SKM-1 treated with dmso at 0.1 percent for 144 hours (cell line): ENCODE results near the gene MT1A.
A peak's percentile ranks its signal among the peaks of the same experiment; 100 is the strongest.
"Not testable (repeated sequence)": the region's sequence is repeated elsewhere in the genome, so short reads cannot be mapped to it uniquely, and the experiment has no call there.

ENCODE experiments used
- DNase-seq: peaks from one replicate; lab custom pipeline; 2025; ENCODE audit not compliant: unreplicated experiment; lab: John Stamatoyannopoulos, UW

MT1A gene

DNA sequence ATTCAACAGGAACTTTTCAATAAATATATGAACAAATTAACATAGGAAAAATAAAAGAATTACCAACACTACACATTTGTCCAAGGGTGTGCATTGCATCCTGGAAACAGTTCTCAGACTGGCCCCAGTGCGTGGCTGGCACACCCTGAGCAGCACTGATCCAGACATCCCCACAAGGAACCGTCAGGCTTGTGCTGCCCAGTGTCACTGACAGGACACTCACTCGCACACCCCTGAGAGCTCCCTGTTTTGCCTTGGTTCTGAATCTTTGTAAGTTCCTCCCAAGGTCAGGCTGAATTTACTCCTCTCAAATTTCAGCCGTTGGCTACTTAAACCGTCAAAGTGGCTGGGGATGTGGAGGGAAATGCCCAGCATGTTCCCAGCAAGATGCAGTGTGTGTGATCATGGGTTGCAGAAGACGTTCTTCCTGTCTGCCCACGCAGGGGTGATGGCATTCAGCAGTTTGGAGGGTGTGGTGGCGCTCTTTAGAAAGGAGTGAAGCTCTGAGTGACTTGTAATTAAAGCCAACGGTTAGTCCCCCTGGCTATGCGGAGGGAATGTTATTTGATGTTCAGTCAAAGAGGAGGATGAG lies 28.4 kb upstream of the MT1A start:
- no peak for DNase-seq

DNA sequence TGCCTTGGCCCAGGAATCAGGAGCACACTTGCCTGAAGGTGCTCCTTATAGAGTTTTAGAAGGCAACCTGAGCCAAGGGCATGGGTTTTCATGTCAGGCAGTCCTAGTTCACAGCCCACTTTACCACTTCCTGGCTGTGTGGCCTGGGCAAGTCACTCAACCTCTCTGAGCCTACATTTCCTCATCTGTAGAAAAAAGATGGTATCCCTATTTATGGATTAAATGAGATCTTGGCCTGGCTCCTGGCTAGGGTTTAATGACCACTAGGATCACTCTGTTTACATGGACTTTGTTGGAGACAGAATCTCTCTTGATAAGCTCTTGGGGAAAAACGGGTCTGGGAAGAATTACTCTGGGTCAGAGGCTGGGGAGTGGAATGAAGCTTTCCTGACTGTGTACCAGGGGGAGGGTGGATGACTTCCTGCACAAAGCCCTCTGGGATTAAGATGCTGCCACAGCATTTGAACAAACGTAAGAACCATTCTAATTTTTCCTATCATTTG lies 27.8 kb upstream of the MT1A start:
- no peak for DNase-seq

DNA sequence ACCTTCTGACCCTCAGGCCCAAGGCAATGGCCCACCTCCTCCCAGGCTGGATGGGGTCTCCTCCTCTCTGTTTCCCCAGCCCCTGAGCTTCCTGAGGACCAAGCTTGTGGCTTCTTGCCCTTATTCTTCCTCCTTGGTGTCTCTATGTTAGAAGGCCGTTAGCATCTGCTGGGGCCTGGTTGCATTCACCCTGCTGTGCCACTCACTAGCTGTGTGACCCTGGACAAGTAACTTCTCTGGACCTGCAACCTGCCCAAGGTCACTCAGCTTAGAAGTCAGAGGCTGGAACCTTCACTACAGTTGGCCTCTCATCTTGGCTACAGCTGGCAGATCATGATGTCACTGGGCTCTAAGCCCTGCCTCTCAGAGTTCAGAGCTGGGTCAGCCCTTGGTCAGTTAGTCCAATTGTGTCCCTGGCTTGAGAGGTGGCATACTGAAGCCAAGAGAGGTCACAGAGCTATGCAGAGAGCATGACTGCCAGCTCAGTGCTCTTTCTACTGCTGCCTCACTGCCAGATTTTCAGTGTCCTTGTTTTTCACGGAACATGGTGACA lies 27.1 kb upstream of the MT1A start:
- no peak for DNase-seq

DNA sequence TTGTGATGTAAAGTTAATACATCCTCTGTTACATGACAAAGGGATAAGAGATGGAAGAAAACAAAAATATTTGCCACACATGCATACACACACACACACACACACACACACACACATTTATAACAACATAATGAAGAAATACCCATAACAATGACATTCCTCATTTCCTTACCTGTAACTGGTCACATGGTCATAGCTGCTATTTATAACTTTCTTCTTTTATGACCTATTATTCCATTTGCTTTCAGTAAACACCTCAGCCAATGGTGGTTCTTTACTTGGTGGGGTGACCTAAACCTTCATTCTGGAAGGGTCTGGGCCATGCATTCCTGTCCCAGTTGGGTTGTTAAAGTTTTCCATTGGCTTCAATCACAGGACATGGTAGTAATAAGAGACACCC lies 24.8 kb upstream of the MT1A start:
- DNase-seq = no peak

DNA sequence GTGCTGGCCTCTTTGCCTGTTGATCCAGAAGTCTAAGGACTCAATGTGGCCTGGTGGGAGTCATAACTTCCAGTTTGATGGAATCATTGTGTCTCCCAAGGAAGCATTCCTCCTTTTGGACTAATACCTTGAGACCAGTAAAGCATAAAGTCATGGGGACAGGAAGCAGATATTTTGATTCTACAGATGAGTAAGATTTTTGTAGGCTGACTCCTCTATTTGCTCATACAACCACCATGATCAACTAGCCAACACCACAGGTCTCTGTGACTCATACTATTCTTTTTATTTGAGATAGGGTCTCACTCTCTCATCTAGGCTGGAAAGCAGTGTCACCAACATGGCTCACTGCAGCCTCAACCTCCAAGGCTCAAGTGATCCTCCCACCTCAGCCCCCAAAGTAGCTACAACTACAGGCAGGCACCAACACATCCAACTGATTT lies 23.9 kb upstream of the MT1A start:
- DNase-seq = no peak

DNA sequence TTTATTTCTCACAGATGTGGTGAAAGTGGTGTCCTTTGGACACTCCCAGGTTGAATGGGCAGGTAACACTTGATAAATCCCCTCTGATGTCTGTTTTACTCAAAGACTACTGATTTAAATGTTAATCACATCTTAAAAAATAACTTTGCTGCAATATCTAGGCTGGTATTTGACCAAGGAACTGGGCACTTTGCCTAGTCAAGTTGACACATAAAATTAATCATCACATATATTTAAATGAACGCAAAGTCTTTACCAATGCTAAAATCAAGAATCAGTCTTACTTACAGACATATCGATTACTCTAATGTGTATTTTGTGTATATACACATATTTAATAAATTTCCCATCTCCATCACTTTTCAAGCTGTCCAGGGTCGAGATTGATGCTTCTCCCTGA lies 23.1 kb upstream of the MT1A start:
- no peak for DNase-seq

DNA sequence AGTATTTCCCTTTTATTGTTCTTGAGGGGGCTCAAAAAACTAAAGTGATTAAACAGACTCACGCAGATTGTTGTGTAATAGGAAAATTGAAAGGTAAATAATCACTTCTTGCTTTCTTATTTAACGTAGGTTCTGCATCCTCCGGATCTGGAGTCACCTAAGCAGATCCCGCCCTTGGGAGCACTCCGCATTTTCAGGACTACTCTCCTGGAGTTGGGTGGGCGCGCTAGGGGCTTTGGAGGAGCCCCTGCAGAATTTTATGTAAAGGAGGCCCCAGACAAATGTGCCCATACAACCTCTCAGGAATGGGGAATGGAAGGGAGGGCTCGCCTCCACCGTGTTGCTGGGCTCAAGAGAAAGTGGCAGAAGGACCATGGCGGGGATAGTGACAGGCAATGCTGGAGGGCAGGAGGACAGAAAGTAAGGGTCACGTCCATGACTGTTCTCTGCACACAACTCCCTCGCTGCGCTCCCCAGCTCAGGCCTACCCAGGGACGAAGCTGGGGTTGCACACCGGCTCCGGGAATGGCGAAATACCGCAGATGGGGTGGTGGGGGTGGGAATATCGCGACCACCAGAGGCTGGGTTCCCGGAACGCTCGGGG lies 21.8 kb upstream of the MT1A start:
- DNase-seq = no peak

DNA sequence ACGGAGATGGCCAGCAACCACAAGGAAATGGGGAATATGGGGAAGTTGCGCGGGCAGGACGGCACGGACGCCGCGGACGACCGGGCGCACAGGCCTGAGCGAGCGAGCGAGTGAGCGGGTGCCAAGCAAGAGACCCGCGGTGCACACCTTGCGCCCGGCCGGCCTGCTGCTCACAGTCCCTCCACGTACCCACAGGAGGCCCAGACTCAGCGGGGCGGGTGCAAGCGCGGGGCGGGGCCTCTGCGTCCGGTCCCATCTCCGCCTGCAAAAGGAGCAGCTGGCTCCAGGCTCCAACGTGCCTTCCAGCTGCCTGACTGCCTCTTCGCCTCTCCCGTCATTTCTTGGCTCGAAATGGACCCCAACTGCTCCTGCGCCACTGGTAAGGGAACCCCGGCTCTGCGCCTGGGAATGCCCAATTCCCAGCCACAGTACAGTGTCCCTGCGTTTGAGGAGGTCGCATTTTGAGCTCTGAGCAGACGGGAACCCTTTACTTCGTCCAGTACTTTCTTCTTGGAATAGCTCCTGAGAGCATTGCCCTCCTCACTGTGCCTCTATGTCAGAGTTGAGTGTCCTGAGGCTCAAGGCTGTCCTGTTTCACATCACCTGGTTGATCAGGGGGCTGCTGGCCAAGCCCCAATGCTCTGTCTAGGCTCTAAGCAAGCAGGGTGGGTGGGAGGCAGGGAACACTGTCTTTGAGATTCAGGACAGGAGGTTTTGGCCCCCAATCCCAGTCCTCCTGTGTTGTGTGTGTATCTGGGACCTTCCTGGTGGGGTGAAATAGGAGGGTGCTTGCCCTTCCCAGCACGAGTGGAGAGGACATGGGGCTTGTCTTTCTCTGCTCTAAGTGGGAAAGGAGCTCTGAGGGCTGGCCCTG lies 21.0 kb upstream of the MT1A start:
- DNase-seq = no peak

DNA sequence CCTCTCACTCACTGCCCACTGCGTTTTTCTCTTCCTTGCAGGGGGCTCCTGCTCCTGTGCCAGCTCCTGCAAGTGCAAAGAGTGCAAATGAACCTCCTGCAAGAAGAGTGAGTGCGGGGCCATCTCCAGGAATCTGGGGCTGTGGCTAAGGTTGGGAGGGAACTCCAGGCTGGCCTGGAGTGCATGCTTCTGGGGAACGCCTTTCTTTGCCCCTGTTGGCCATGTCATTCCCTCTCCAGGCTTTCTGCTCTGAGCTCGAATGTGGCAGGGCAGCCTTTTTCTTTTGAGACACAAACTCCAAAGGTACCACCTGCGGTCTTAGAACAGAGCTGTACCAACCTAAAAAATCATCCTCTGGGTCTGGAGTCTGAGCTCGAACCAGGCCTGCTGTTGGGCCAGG lies 20.3 kb upstream of the MT1A start:
- DNase-seq = no peak

DNA sequence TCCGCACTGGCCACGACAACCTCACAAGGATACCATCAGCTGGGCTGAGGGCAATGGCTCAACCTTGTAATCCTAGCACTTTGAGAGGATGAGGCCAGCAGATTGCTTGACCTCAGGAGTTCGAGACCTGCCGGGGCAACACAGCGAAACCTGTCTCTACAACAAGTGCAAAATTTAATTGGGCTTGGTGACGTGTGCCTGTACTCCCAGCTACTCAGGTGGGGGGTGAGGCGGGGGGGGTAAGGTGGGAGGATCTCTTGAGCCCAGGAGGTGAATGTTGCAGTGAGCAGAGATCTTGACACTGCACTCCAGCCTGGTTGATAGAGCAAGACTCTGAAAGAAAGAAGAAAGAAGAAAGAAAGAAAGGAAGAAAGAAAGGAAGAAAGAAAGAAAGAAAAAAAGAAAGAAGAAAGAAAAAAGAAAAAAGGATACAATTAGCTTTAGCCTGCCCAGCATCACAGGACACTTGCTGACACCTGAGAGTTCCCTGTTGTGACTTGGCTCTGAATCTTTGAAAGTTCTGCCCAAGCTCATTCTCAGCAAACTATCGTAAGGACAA lies 18.0 kb upstream of the MT1A start:
- DNase-seq = no peak

DNA sequence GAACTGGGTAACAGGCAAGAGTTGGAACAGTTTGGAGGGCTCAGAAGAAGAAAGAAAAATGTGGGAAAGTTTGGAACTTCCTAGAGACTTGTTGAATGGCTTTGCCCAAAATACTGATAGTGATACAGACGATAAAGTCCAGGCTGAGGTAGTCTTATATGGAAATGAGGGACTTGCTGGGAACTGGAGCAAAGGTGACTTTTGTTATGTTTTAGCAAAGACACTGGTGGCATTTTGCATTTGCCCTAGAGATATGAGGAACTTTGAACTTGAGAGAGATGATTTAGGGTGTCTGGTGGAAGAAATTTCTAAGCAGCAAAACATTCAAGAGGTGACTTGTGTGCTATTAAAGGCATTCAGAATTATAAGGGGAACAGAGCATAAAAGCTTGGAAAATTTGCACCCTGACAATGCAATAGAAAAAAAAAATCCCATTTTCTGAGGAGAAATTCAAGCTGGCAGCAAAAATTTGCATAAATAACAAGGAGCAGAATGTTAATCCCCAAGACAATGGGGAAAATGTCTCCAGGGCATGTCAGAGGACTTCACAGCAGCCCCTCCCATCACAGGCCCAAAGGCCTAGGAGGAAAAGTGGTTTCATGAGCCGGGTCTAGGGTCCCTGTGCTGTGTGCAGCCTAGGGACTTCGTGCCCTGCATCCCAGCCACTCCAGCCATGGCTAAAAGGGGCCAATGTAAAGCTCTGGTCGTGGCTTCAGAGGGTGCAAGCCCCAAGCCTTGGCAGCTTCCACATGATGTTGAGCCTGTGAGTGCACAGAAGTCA lies 16.6 kb upstream of the MT1A start:
- DNase-seq = not testable (repeated sequence)

DNA sequence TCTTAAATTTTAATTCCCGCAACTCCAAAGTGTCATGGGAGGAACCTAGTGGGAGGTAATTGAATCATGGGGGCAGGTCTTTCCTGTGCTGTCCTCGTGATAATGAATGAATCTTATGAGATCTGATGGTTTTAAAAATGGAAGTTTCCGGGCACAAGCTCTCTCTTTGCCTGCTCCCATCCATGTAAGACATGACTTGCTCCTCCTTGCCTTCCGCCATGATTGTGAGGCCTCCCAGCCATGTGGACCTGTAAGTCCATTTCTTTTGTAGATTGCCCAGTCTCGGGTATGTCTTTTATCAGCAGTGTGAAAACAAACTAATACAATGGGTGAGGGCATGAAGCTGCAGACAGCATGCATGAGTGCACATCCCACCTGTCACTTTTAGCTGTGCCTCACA lies 15.3 kb upstream of the MT1A start:
- not testable (repeated sequence) for DNase-seq

DNA sequence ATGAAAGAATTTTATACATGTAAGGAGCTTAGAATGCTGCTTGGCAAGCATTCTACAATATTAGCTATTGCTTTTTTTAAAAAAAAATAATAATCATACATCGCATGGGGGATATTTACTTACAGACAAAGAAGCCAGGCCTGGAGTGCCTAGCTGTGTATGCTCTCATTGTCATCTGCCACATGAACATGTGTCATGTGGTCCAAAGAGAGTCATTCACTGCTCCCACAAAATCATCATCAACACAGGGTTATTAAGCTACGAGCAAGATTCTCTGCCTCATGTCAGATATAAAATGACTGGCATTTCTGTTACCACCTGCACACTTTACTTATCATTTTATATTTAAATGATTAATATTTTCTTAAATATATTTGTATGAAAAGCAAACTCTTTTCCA lies 14.8 kb upstream of the MT1A start:
- no peak for DNase-seq

DNA sequence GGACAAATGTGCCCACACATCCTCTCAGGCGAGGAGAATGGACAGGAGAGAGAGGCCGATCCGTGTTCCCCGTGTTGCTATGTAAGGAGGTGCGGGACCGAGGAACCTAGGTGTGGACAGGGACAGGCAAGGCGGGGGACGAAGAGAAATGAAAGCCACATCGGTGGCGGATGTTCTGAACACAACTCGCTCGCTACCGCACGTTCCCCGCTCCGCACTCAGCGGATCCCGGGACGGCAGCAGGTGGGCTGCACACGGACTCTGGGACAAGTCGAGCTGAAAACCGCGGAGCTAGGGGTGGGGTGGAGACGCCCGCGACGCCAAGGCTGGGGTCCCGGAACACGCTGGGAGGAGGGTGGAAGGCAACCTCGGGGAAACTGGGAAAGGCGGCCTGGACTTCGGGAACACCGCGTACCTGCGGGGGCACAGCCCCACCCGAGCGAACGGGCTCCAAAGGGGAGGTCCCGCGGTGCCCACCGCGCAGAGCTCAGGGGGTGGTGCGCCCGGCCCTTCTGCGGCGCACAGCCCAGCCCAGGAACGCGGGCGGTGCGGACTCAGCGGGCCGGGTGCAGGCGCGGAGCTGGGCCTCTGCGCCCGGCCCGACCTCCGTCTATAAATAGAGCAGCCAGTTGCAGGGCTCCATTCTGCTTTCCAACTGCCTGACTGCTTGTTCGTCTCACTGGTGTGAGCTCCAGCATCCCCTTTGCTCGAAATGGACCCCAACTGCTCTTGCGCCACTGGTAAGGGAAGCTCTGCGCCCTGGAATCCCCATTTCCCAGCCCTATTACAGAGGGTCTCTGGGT lies 13.1 kb upstream of the MT1A start, which contains the start of gene MT1E:
Gene MT1E, plus strand, starts transcription at position 642 of the 803 bp plus-strand sequence. Its CDS starts 71 bp downstream, at position 713.
- peak; percentile 67 for DNase-seq

DNA sequence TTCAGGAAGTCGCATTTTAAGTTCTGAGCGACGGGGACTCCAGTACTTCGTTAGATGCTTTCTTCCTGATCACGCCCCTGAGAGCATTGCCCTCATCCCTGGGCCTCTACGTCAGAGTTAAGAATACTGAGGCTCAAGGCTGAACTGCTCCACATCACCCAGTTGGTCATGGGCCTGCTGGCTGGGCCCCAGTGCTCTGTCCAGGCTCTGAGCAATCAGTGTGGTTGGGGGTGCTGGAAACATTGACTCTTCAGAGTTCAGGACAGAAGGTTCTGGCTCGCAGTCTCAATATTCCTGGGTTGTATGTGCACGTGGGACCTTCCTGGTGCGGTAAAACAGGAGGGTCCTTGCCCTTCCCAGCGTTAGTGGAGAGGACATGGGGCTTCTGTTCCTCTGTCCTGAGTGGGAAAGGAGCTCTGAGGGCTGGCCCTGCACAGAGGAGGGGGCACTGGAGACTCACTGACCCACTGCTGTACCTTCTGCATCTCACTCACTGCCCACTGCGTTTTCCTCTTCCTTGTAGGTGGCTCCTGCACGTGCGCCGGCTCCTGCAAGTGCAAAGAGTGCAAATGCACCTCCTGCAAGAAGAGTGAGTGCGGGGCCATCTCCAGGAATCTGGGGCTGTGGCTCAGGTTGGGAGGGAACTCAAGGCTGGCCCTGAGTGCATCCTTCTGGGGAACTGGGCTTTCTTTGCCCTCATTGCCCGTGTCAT lies 12.4 kb upstream of the MT1A start:
- DNase-seq = no peak

DNA sequence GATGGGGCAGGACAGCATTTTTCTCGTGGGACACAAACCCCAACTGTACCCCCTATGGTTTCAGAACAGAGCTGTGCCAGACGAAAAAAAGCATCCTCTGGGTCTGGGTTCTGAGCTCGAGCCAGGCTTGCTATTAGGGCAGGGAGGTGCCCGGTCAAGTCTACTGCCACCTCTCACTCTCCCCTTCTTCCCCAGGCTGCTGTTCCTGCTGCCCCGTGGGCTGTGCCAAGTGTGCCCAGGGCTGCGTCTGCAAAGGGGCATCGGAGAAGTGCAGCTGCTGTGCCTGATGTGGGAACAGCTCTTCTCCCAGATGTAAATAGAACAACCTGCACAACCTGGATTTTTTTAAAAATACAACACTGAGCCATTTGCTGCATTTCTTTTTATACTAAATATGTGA lies 11.8 kb upstream of the MT1A start:
- no peak for DNase-seq

DNA sequence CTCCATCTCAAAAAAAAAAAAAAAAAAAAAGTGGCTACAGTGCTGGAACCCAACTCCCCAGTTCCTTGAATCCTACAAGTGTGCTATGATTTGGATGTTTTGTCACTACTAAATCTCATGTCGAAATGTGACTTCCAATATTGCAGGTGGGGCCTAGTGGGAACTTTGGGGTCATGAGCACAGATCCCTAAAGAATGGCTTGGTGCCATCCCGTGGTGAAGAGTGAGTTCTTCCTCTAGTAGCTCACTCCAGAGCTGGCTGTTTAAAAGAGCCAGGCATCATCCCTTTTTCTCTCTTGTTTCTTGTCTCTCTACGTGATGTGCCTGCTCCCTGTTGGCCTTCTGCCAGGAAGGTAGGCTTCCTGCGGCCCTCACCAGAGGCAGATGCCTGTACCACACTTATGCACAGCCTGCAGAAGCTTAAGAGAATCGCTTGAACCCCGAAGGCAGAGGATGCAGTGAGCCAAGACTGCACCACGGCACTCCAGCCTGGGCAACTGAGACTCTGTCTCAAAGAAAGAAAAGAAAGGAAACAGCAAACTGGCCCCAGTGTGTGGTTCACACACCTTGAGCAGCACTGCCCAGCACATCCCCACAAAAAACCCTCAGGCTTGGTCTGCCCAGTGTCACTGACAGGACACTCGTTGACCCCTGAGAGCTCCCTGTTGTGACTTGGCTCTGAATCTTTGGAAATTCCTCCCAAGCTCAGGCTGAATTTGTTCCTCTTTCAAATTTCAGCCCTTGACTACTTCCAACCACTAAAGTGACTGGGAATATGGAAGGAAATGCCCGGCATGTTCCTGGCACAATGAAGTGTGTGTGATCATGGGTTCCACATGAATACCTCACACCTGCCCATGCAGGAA lies 9.7 kb upstream of the MT1A start:
- DNase-seq = no peak

DNA sequence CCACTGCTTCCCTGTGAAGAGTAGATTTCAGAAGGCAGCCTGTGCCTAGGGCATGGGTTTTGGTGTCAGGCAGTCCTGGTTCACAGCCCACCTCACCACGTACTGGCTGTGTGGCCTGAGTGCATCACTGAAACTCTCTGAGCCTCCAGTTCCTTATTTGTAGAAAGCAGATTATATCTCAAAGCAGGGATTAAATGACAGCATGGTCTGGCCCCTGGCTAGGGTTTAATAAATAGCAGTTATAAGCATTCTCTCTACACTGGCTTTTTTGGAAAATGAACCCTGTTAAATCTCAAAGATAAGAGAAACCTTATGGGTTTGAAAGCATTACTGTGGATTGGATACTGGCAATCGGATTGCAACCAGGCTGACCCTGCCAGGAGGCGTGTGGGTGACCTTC lies 8.9 kb upstream of the MT1A start:
- no peak for DNase-seq
